HepG2 (cell line): Measurements from ENCODE around the gene CRAT. TPM values are rescaled to one million over a fixed set of nuclear protein-coding genes. Genes with fewer than 3 reads are reported as not detected.
A peak's percentile ranks its signal among the peaks of the same experiment; 100 is the strongest.

Experiments
- ATAC-seq: fragments of 200-7000 bp; cut with Tn5 transposase; 3 replicates; pipeline ENCODE4 v1.9.1; 2020; ENCODE audit warnings: mild to moderate bottlenecking, moderate library complexity
- BruUV-seq: library from RNA; stranded (reverse); fragments of 400-500 nt; replicated peaks from 2 replicates; lab custom pipeline; 2021; lab: Mats Ljungman, UMichigan
- CTCF ChIA-PET: fragments of 300-600 bp; formaldehyde crosslinking; extraction: SDS; loops from one replicate; lab custom pipeline; 2021; ENCODE audit warnings: low total read pairs, inconsistent platforms, low intra/inter-chr PET ratio; lab: Yijun Ruan, JAX
- POLR2A ChIA-PET: fragments of 350-600 bp; sonication (Branson Sonifier 250); formaldehyde crosslinking; loops from one replicate; lab custom pipeline; 2020; ENCODE audit warnings: antibody characterized with exemption, inconsistent platforms; lab: Yijun Ruan, JAX
- DNase-seq: peaks from one replicate; pipeline ENCODE4 v3.0.0-alpha.2; 2015; ENCODE audit warnings: low spot score
- FAIRE-seq: peaks from 3 replicates; lab custom pipeline; 2011; peaks lifted over from hg19 to GRCh38; lab: Jason Lieb, UNC
- H2AFZ ChIP-seq: one replicate; pipeline ENCODE4 v1.6.1; 2011; ENCODE audit warnings: low read length, inconsistent platforms
- H3K27ac ChIP-seq: fragments of 300-600 bp; 3 replicates; pipeline ENCODE4 v1.8.0; 2011; ENCODE audit warnings: mixed run types, mild to moderate bottlenecking, mixed read lengths, low read length, inconsistent platforms; ENCODE audit not compliant: insufficient read depth; ENCODE audit errors: extremely low read length
- H3K27me3 ChIP-seq, 2 experiments: fragments of 200-600 bp in 1 of 2; 2 replicates in 1 of 2; 3 replicates in 1 of 2; pipeline versions ENCODE4 v1.6.0 to v1.8.0; 2011; ENCODE audit warnings: low read length in 2 of 2, mild to moderate bottlenecking in 2 of 2, moderate library complexity in 2 of 2, inconsistent platforms in 1 of 2; ENCODE audit not compliant: insufficient read depth in 2 of 2, control insufficient read depth in 1 of 2
- H3K36me3 ChIP-seq, 2 experiments: fragments of 200-600 bp in 1 of 2; replicated peaks in 1 of 2; 2 replicates in 1 of 2; 3 replicates in 1 of 2; pipeline versions ENCODE4 v1.5.1 to v1.8.0; 2011; ENCODE audit warnings: low read length in 2 of 2, inconsistent platforms in 1 of 2; ENCODE audit not compliant: insufficient read depth in 2 of 2, control insufficient read depth in 1 of 2
- H3K4me1 ChIP-seq: 2 replicates; pipeline ENCODE4 v1.5.1; 2012; ENCODE audit warnings: low read length, inconsistent platforms; ENCODE audit not compliant: insufficient read depth
- H3K4me2 ChIP-seq: 2 replicates; pipeline ENCODE4 v1.6.0; 2011; ENCODE audit warnings: low read depth, low read length, inconsistent platforms
- H3K4me3 ChIP-seq, 3 experiments: fragments of 200-600 bp in 1 of 3; sonication (generic), shearing (Covaris generic) in 1 of 3; replicated peaks in 1 of 3; 2 replicates each; pipeline ENCODE4 v1.5.1; 2011 to 2016; ENCODE audit warnings: low read length in 3 of 3, inconsistent platforms in 2 of 3, low read depth in 2 of 3, mild to moderate bottlenecking in 2 of 3, control low read depth in 1 of 3, mixed read lengths in 1 of 3; ENCODE audit not compliant: insufficient read depth in 1 of 3
- H3K79me2 ChIP-seq: one replicate; pipeline ENCODE4 v1.6.1; 2011; ENCODE audit warnings: low read length, inconsistent platforms; ENCODE audit not compliant: insufficient read depth
- H3K9ac ChIP-seq: 2 replicates; pipeline ENCODE4 v1.6.0; 2011; ENCODE audit warnings: mild to moderate bottlenecking, low read depth, low read length, inconsistent platforms; ENCODE audit not compliant: insufficient read depth
- H3K9me3 ChIP-seq: 2 replicates; pipeline ENCODE4 v1.5.1; 2012; ENCODE audit warnings: mild to moderate bottlenecking, low read length
- H4K20me1 ChIP-seq: 2 replicates; pipeline ENCODE4 v1.6.0; 2011; ENCODE audit warnings: inconsistent platforms, mild to moderate bottlenecking, low read length, moderate library complexity; ENCODE audit not compliant: insufficient read depth
- AGO2 ChIP-seq: fragments of 200-400 bp; formaldehyde crosslinking; optimal IDR thresholded peaks from 2 replicates; pipeline ENCODE3; 2017; ENCODE audit warnings: mild to moderate bottlenecking, low read depth, low read length, moderate library complexity
- ATM ChIP-seq: fragments of 450-650 bp; IDR thresholded peaks from 2 replicates; pipeline ENCODE4 v1.7.1; 2017; ENCODE audit warnings: mild to moderate bottlenecking, borderline replicate concordance
- ELF3 ChIP-seq: IDR thresholded peaks from 2 replicates; pipeline ENCODE4 v1.6.1; 2016; ENCODE audit warnings: missing genetic modification reagents, missing compliant biosample characterization
- HNRNPK ChIP-seq: fragments of 200-400 bp; formaldehyde crosslinking; IDR thresholded peaks from 2 replicates; pipeline ENCODE4 v1.6.1; 2018; ENCODE audit warnings: low read length, low read depth, moderate library complexity, mild to moderate bottlenecking; ENCODE audit not compliant: poor library complexity, severe bottlenecking
- SKI ChIP-seq: fragments of 450-650 bp; IDR thresholded peaks from one replicate; pipeline ENCODE4 v1.6.1; 2018; ENCODE audit warnings: mild to moderate bottlenecking; ENCODE audit not compliant: partially characterized antibody
- ZNF414 ChIP-seq: sonication (generic); formaldehyde crosslinking; IDR thresholded peaks from 2 replicates; pipeline ENCODE4 v1.5.0; 2020; ENCODE audit warnings: missing genetic modification reagents
- ZNF563 ChIP-seq: sonication (generic); formaldehyde crosslinking; IDR thresholded peaks from 2 replicates; pipeline ENCODE4 v1.8.0; 2022; ENCODE audit warnings: mild to moderate bottlenecking, moderate library complexity, missing genetic modification reagents
- ZSCAN9 ChIP-seq: IDR thresholded peaks from 2 replicates; pipeline ENCODE4 v1.6.1; 2016; ENCODE audit warnings: borderline replicate concordance
- WGBS: methylation state at CpG from one replicate; pipeline ENCODE4 v1.1.6; 2017; ENCODE audit warnings: low lambda C conversion rate; 5-methylcytosine and 5-hydroxymethylcytosine counted together
- in situ Hi-C: cut with HindIII; loops from 2 replicates; pipeline ENCODE4 v1.10.0; 2017; ENCODE audit warnings: low pct_unique_long_range_greater_than_20kb; ENCODE audit not compliant: extremely low pct_ligation_motif_present
- intact Hi-C: fragments of 100-400 bp; cut with micrococcal nuclease; formaldehyde crosslinking; loops from one replicate; pipeline ENCODE4 v1.10.0; 2022; ENCODE audit not compliant: unreplicated experiment
- polyA plus RNA-seq, 8 experiments: library from polyadenylated mRNA; depleted of rRNA in 3 of 8; stranded (reverse) in 7 of 8; unstranded in 1 of 8; fragments of >200 nt; fragmentation: Illumina TruSeq in 4 of 8; extraction: Trizol in 4 of 8; gene quantifications; 2 replicates each; pipeline versions ENCODE4 v1.2.1 to v1.2.3, GENCODE V29; 2011 to 2016; ENCODE audit warnings: low read depth in 4 of 8, missing spikeins in 1 of 8, mixed read lengths in 1 of 8; ENCODE audit not compliant: insufficient read depth in 1 of 8
- total RNA-seq, 5 experiments: library from RNA; depleted of rRNA; stranded (reverse); fragments of >200 nt; fragmentation: Illumina TruSeq; extraction: Trizol; gene quantifications; 2 replicates each; pipeline ENCODE4 v1.2.3, GENCODE V29; 2016; ENCODE audit warnings: low read depth in 1 of 5

CRAT gene
- total and polyA plus RNA-seq, 2 of the 13 experiments (the other 11 are each of a cell fraction or from before 2014, with no cell fraction given), result 26.1 to 26.6 TPM

- WGBS, result 95% methylated on average over 9 of the region's 15 CpGs
- no peak overlapping the region for H2AFZ ChIP-seq
- CTCF ChIA-PET, result no interaction called here
- POLR2A ChIA-PET, result no interaction called here
- H3K9ac ChIP-seq, result no peak overlapping the region
- peaks cover 2 to 3% of the 10 kb centered on the region in 2 experiments; a peak in 3 of 5 replicates for H3K36me3 ChIP-seq
- H3K4me3 ChIP-seq, result no peak overlapping the region
- H3K27me3 ChIP-seq, result no peaks in the 10 kb centered on the region
- in situ Hi-C loops, result no loop called here
- no peaks in the 10 kb centered on the region for H3K4me1 ChIP-seq
- no peak overlapping the region for H3K27ac ChIP-seq
- no peak for TF ChIP-seq HNRNPK
- no peak for TF ChIP-seq ATM
- TF ChIP-seq ELF3 (CRISPR knock-in tag), result no peak
- TF ChIP-seq ZSCAN9 (CRISPR knock-in tag), result no peak
- TF ChIP-seq SKI, result no peak
- no peak for TF ChIP-seq ZNF563
- H3K9me3 ChIP-seq, result no peaks in the 10 kb centered on the region
- H4K20me1 ChIP-seq, result no peaks in the 10 kb centered on the region
- no TSS peak for BruUV-seq
- no peak for FAIRE-seq
- no peaks in the 10 kb centered on the region for H3K79me2 ChIP-seq
- ATAC-seq, result no peak
- intact Hi-C loops, result no loop called here
- no peak for DNase-seq
- no peak overlapping the region for H3K4me2 ChIP-seq
These were observed 40.9 kb upstream of the CRAT start for GRCh38 chr9:129151469-129151868.

DNA sequence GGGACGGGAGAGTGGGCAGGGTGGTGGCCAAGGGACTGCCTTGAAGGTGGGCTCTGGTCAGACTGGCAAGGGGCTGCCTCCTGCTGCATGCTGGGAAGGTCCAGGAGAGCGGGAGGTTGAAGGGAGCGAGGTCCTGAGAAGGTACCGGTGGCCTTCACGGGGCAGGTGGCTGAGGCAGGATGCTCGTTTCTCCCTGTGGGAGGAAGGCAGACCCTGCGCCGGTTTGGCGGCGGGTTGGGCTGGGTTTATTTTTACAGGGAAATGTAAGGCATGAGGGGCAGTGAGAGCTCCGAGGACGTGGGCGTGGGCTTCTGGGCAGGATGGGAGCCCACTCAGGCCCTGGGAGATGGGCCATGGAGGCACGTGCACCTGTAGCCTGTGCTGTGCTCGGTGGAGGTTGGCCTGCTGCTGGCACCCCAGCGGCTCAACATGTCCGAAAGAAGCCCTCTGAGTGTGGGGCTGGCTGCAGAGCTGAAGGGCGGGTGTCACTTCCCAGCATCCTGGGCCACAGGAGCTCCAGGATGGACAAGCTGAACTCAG, 40.1 kb upstream of the CRAT start:
- intact Hi-C loops (no loop called here), in situ Hi-C loops (no loop called here)
- POLR2A ChIA-PET, result no interaction called here
- Histone ChIP-seq H3K4me1 (peaks cover 6% of the 10 kb centered on the region), H2AFZ (no peak overlapping the region), H3K79me2 (no peaks in the 10 kb centered on the region), H3K9me3 (no peaks in the 10 kb centered on the region), H3K4me2 (no peak overlapping the region), H3K9ac (no peak overlapping the region), H3K36me3 (peaks cover 3 to 5% of the 10 kb centered on the region in 2 experiments; a peak in 3 of 5 replicates), H3K4me3 (no peak overlapping the region), H3K27me3 (no peaks in the 10 kb centered on the region), H3K27ac (no peak overlapping the region), H4K20me1 (no peaks in the 10 kb centered on the region)
- TF ChIP-seq ZNF414 (CRISPR knock-in tag) (no peak), AGO2 (peak; percentile 8)
- ATAC-seq (no peak), DNase-seq (no peak), FAIRE-seq (no peak)
- CTCF ChIA-PET, result no interaction called here
- BruUV-seq, result no TSS peak
- 99% methylated on average over 12 of the region's 18 CpGs for WGBS
